Measurements from ENCODE around the gene BTBD18. TPM values are rescaled to one million over a fixed set of nuclear protein-coding genes. Genes with fewer than 3 reads are reported as not detected.

The BTBD18 gene
- total and polyA plus RNA-seq, 2 of the 13 experiments (the other 11 are each of a cell fraction or from before 2014, with no cell fraction given) = not detected

GRCh38 chr11:57800444-57801182 is 49.0 kb upstream of the BTBD18 start (continued):
- TF ChIP-seq ZNF687 (CRISPR knock-in tag; IDR thresholded peaks at IDR 0.05) = no peak
- TF ChIP-seq RNF2 (conservative IDR thresholded peaks at IDR 0.05; ENCODE audit: low read depth) = no peak
- no peak for TF ChIP-seq ZNF660 (CRISPR knock-in tag; IDR thresholded peaks at IDR 0.05; ENCODE audit: borderline replicate concordance, low read depth)
- peak; percentile 54; the same call in 1 of the 2 replicates for TF ChIP-seq ZNF501 (CRISPR knock-in tag; IDR thresholded peaks at IDR 0.05)
- no peak for TF ChIP-seq NFRKB (IDR thresholded peaks at IDR 0.05)
- TF ChIP-seq CHCHD3 (CRISPR knock-in tag; IDR thresholded peaks at IDR 0.05) = no peak
- peak; percentile 40; the same call in 1 of the 2 replicates for TF ChIP-seq ZKSCAN8 (CRISPR knock-in tag; IDR thresholded peaks at IDR 0.05; ENCODE audit: borderline replicate concordance)
- no peak for TF ChIP-seq ZNF619 (CRISPR knock-in tag; IDR thresholded peaks at IDR 0.05)
- no peak for TF ChIP-seq ZNF124 (CRISPR knock-in tag; IDR thresholded peaks at IDR 0.05)
- no peak for TF ChIP-seq TIGD3 (CRISPR knock-in tag; IDR thresholded peaks at IDR 0.05; ENCODE audit: borderline replicate concordance)
- TF ChIP-seq NFIB (CRISPR knock-in tag; IDR thresholded peaks at IDR 0.05; ENCODE audit: borderline replicate concordance) = no peak
- no peak for TF ChIP-seq U2AF2 (IDR thresholded peaks at IDR 0.05; ENCODE audit: low read depth, low read length)
- 0 out of 2 replicates have a peak, but pooled peaks have one; percentile 47 for TF ChIP-seq CEBPG (CRISPR knock-in tag; IDR thresholded peaks at IDR 0.05)
- TF ChIP-seq MIER3 (CRISPR knock-in tag; IDR thresholded peaks at IDR 0.05; ENCODE audit: borderline replicate concordance) = peak; percentile 70; the same call in 1 of the 2 replicates
- TF ChIP-seq FOXO4 (CRISPR knock-in tag; conservative IDR thresholded peaks at IDR 0.05) = no peak
- no peak for TF ChIP-seq POLR2G (IDR thresholded peaks at IDR 0.05; ENCODE audit: low read depth, low read length)
- TF ChIP-seq ZNF362 (CRISPR knock-in tag; IDR thresholded peaks at IDR 0.05; ENCODE audit: borderline replicate concordance) = peak; percentile 54; the same call in 1 of the 2 replicates
- TF ChIP-seq IRF2 (CRISPR knock-in tag; IDR thresholded peaks at IDR 0.05) = peak; percentile 82; the same call in 1 of the 2 replicates
- no peak for TF ChIP-seq ZBTB26 (CRISPR knock-in tag; IDR thresholded peaks at IDR 0.05; ENCODE audit: borderline replicate concordance)
- no peak for TF ChIP-seq FOSL1 (CRISPR knock-in tag; IDR thresholded peaks at IDR 0.05; ENCODE audit: borderline replicate concordance)

All from HepG2 (cell line).